Testis (tissue), 3 donors: ENCODE data around the gene DAPL1. TPM values are rescaled to one million over a fixed set of nuclear protein-coding genes. Genes with fewer than 3 reads are reported as not detected.

Experiments used
- DNase-seq: peaks from one replicate; pipeline ENCODE4 v3.0.0-alpha.2; 2019
- H3K27ac ChIP-seq, 2 donors: fragments of 200-600 bp; sonication (generic); one replicate each; pipeline ENCODE4 v1.5.1; 2019
- H3K27me3 ChIP-seq: fragments of 200-600 bp; sonication (generic); one replicate; pipeline ENCODE4 v1.5.1; 2019
- H3K36me3 ChIP-seq: fragments of 200-600 bp; sonication (generic); one replicate; pipeline ENCODE4 v1.5.1; 2017; ENCODE audit warnings: low read depth; ENCODE audit errors: missing control alignments
- H3K4me1 ChIP-seq: fragments of 200-600 bp; sonication (generic); one replicate; pipeline ENCODE4 v1.5.1; 2019
- H3K4me3 ChIP-seq, 2 donors: fragments of 200-600 bp; sonication (generic); one replicate each; pipeline ENCODE4 v1.5.1; 2017 to 2019
- H3K9me3 ChIP-seq: fragments of 200-600 bp; sonication (generic); one replicate; pipeline ENCODE4 v1.5.1; 2017
- POLR2A ChIP-seq: fragments of 450-650 bp; IDR thresholded peaks from one replicate; pipeline ENCODE4 v1.6.1; 2017; ENCODE audit warnings: antibody characterized with exemption, mild to moderate bottlenecking, moderate library complexity
- WGBS, 2 donors: methylation state at CpG; one replicate each; pipeline ENCODE4 v1.1.5; 2018; 5-methylcytosine and 5-hydroxymethylcytosine counted together
- intact Hi-C: fragments of 100-400 bp; cut with DNase I; formaldehyde crosslinking; loops from one replicate; pipeline ENCODE4 v1.15.1; 2023; ENCODE audit warnings: low total_unique reads
- polyA plus RNA-seq: library from polyadenylated mRNA; stranded (reverse); fragments of 350-450 nt; fragmentation: Illumina TruSeq; extraction: RNeasy Lipid Tissue Mini Kit (QIAGEN cat#74804); gene quantifications from one replicate; pipeline ENCODE4 v1.2.3, GENCODE V29; 2014; ENCODE audit warnings: low read depth, low replicate concordance; ENCODE audit not compliant: insufficient read depth
- total RNA-seq, 2 donors: library from RNA; depleted of rRNA; stranded (reverse); fragments of >200 nt; gene quantifications; one replicate each; pipeline ENCODE4 v1.2.3, GENCODE V29; 2016
- TF ChIP-seq, protein P1 (sequence below), 3 experiments: fragments of 450-650 bp in 2 of 3; fragments of 200-600 bp in 1 of 3; sonication (generic) in 1 of 3; IDR thresholded peaks; one replicate each; pipeline ENCODE4 v1.5.1; 2016 to 2019; ENCODE audit warnings: antibody characterized with exemption in 3 of 3, mild to moderate bottlenecking in 2 of 3, moderate library complexity in 1 of 3

DAPL1 gene
- total and polyA plus RNA-seq, 3 donors from 2014 or later, result 4.2 to 4.4 TPM; not detected in 1

- Histone ChIP-seq H3K4me3 (no peak overlapping the region), H3K36me3 (no peaks in the 10 kb centered on the region), H3K4me1 (no peaks in the 10 kb centered on the region), H3K27ac (no peak overlapping the region), H3K27me3 (no peaks in the 10 kb centered on the region), H3K9me3 (no peaks in the 10 kb centered on the region)
- intact Hi-C loops, result no loop called here
- TF ChIP-seq POLR2A, result no peak
- TF ChIP-seq, protein P1, sequence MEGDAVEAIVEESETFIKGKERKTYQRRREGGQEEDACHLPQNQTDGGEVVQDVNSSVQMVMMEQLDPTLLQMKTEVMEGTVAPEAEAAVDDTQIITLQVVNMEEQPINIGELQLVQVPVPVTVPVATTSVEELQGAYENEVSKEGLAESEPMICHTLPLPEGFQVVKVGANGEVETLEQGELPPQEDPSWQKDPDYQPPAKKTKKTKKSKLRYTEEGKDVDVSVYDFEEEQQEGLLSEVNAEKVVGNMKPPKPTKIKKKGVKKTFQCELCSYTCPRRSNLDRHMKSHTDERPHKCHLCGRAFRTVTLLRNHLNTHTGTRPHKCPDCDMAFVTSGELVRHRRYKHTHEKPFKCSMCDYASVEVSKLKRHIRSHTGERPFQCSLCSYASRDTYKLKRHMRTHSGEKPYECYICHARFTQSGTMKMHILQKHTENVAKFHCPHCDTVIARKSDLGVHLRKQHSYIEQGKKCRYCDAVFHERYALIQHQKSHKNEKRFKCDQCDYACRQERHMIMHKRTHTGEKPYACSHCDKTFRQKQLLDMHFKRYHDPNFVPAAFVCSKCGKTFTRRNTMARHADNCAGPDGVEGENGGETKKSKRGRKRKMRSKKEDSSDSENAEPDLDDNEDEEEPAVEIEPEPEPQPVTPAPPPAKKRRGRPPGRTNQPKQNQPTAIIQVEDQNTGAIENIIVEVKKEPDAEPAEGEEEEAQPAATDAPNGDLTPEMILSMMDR (IDR thresholded peaks at IDR 0.05), result no peak
- WGBS, 2 donors, result 93 to 96% methylated on average over 3 of the region's 3 CpGs
- DNase-seq, result no peak
Observed at GRCh38 chr2:158775273-158776027, 19.7 kb upstream of the DAPL1 start.

GRCh38 chr2:158776231-158776630 is 18.9 kb upstream of the DAPL1 start:
- 88 to 93% methylated on average over 2 of the region's 2 CpGs for WGBS, 2 donors
- H3K27ac ChIP-seq, result no peak overlapping the region
- no peak for DNase-seq

GRCh38 chr2:158777077-158777476 is 18.0 kb upstream of the DAPL1 start:
- no peaks in the 10 kb centered on the region for H3K4me1 ChIP-seq
- intact Hi-C loops, result no loop called here

More at GRCh38 chr2:158776231-158776630, 18.9 kb upstream of the DAPL1 start:
- Histone ChIP-seq H3K27me3 (no peaks in the 10 kb centered on the region), H3K36me3 (no peaks in the 10 kb centered on the region), H3K4me3 (no peak overlapping the region), H3K4me1 (no peaks in the 10 kb centered on the region), H3K9me3 (no peaks in the 10 kb centered on the region)
- intact Hi-C loops, result no loop called here
- TF ChIP-seq, protein P1 (IDR thresholded peaks at IDR 0.05), result no peak
- no peak for TF ChIP-seq POLR2A

GRCh38 chr2:158778243-158778642 is 16.9 kb upstream of the DAPL1 start:
- H3K36me3 ChIP-seq, result no peaks in the 10 kb centered on the region
- intact Hi-C loops, result no loop called here
- no peaks in the 10 kb centered on the region for H3K4me1 ChIP-seq
- no peak overlapping the region for H3K4me3 ChIP-seq
- no peaks in the 10 kb centered on the region for H3K27me3 ChIP-seq
- no peak overlapping the region for H3K27ac ChIP-seq
- WGBS, 2 donors, result 66 to 79% methylated on average over 2 of the region's 2 CpGs
- TF ChIP-seq POLR2A, result no peak
- TF ChIP-seq, protein P1 (IDR thresholded peaks at IDR 0.05), result no peak
- no peak for DNase-seq
- H3K9me3 ChIP-seq, result no peaks in the 10 kb centered on the region

More at GRCh38 chr2:158777077-158777476, 18.0 kb upstream of the DAPL1 start:
- no peak overlapping the region for H3K4me3 ChIP-seq
- no peak for DNase-seq
- H3K9me3 ChIP-seq, result no peaks in the 10 kb centered on the region
- H3K27ac ChIP-seq, result no peak overlapping the region
- no peaks in the 10 kb centered on the region for H3K36me3 ChIP-seq
- WGBS, 2 donors, result 73 to 75% methylated on average over 3 of the region's 3 CpGs
- no peak for TF ChIP-seq POLR2A
- TF ChIP-seq, protein P1 (IDR thresholded peaks at IDR 0.05), result no peak
- no peaks in the 10 kb centered on the region for H3K27me3 ChIP-seq

DNA sequence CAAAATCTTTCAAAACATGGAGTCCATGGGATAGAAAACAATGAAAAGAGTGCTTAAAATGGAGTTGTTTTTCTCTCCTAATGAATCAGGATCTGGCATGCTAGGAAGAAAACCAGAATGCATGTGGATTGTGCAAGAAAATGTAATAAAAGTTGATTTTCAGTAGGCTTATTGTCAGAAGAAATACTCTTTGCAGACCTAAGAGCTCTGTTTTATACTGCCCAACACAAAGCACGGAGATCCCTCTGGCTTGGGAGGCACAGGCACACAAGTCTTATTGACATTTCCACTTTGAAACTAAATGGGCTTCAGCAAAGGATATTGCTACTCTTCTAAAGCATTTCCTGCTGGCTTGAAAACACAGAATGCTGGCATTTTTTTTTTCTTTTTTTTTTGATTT is 15.5 kb upstream of the DAPL1 start:
- Histone ChIP-seq H3K4me3 (no peak overlapping the region), H3K9me3 (no peaks in the 10 kb centered on the region), H3K4me1 (no peaks in the 10 kb centered on the region), H3K36me3 (no peaks in the 10 kb centered on the region), H3K27ac (no peak overlapping the region), H3K27me3 (no peaks in the 10 kb centered on the region)
- no peak for DNase-seq
- intact Hi-C loops, result no loop called here
- TF ChIP-seq, protein P1 (IDR thresholded peaks at IDR 0.05), result no peak
- TF ChIP-seq POLR2A, result no peak
- 55 to 84% methylated on average over 1 of the region's 1 CpG for WGBS, 2 donors
